DND-41 (cell line): ENCODE measurements around the gene CRIP3.

Experiments used
- EZH2 ChIP-seq: IDR thresholded peaks from 3 replicates; pipeline ENCODE4 v1.6.1; 2012; ENCODE audit warnings: borderline replicate concordance, low read depth, mild to moderate bottlenecking, moderate library complexity, low read length, inconsistent platforms; ENCODE audit not compliant: severe bottlenecking
- TF ChIP-seq, protein P1 (sequence below): IDR thresholded peaks from 2 replicates; pipeline ENCODE4 v1.5.1; 2012; ENCODE audit warnings: borderline replicate concordance, low read length, moderate library complexity, mild to moderate bottlenecking; ENCODE audit not compliant: poor library complexity, severe bottlenecking; ENCODE audit errors: extremely low read depth

DNA sequence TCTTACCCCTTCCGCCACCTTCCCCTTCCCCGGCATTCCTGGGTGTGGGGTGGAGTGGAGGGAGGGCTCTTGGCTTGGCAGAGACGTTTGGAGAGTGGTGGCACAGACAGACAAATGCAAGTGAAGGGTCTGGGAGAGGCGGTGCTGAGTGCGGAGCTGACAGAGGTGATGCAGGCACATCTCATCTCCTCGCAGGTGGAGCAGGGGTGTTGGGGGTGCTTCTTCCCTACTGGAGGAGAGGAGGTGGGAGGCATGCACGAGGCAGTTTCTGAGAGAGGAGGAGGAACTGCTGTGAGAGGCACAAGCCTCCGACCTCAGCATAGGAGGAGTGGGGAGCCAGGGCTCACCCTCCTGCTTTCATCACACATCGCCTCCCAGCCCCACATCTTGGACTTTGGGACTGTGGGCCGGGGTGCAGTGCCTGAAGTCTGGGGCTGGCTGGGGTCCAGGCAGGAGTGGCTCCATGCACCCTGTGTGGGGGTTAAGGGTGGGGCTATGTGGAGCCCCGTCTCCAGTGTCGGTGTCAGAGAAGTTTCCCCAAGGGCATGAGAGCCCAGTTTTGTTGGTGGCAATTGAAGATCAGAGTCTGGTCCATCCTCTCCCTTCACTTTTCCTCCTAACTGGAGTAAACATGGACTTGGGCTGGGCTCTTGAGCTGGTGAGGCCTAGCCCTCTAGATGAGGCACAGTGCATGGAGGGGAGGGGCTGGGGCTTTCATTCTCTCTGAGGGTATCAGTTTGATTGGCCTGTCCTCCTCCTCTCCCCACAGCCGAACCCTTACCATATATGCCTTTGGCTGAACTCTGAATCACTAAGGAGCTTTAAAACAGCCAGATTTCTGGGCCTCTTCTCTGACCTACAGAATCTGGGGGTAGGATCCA lies 30.7 kb downstream of the CRIP3 start:
- TF ChIP-seq, protein P1, sequence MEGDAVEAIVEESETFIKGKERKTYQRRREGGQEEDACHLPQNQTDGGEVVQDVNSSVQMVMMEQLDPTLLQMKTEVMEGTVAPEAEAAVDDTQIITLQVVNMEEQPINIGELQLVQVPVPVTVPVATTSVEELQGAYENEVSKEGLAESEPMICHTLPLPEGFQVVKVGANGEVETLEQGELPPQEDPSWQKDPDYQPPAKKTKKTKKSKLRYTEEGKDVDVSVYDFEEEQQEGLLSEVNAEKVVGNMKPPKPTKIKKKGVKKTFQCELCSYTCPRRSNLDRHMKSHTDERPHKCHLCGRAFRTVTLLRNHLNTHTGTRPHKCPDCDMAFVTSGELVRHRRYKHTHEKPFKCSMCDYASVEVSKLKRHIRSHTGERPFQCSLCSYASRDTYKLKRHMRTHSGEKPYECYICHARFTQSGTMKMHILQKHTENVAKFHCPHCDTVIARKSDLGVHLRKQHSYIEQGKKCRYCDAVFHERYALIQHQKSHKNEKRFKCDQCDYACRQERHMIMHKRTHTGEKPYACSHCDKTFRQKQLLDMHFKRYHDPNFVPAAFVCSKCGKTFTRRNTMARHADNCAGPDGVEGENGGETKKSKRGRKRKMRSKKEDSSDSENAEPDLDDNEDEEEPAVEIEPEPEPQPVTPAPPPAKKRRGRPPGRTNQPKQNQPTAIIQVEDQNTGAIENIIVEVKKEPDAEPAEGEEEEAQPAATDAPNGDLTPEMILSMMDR = no peak
- no peak for TF ChIP-seq EZH2
